Sigmoid colon (tissue), 7 donors: ENCODE measurements around the gene SLC38A2. TPM values are rescaled to one million over a fixed set of nuclear protein-coding genes. Genes with fewer than 3 reads are reported as not detected.

Experiments used
- DNase-seq: peaks from one replicate; pipeline ENCODE4 v3.0.0-alpha.2; 2019
- H3K27ac ChIP-seq, 4 donors: fragments of 200-600 bp; sonication (generic); one replicate each; pipeline ENCODE4 v1.5.1; 2016 to 2019; ENCODE audit warnings: mild to moderate bottlenecking in 1 of 4
- H3K27me3 ChIP-seq, 3 donors: fragments of 200-600 bp; sonication (generic); one replicate each; pipeline ENCODE4 v1.5.1; 2019; ENCODE audit warnings: mild to moderate bottlenecking in 1 of 3
- H3K36me3 ChIP-seq, 4 donors: fragments of 200-600 bp; sonication (generic); one replicate each; pipeline ENCODE4 v1.5.1; 2016 to 2019
- H3K4me1 ChIP-seq, 4 donors: fragments of 200-600 bp; sonication (generic); one replicate each; pipeline ENCODE4 v1.5.1; 2017 to 2019
- H3K4me3 ChIP-seq, 4 donors: fragments of 200-600 bp; sonication (generic); one replicate each; pipeline ENCODE4 v1.5.1; 2017 to 2019; ENCODE audit warnings: mild to moderate bottlenecking in 2 of 4, moderate library complexity in 1 of 4
- H3K9me3 ChIP-seq, 4 donors: fragments of 200-600 bp in 3 of 4; sonication (generic) in 3 of 4; one replicate each; pipeline versions ENCODE4 v1.5.1 to v1.6.1; 2013 to 2019
- EP300 ChIP-seq, 4 donors: sonication (generic); formaldehyde crosslinking; IDR thresholded peaks; one replicate each; pipeline ENCODE4 v1.6.1; 2017; ENCODE audit warnings: antibody characterized with exemption in 4 of 4
- POLR2A ChIP-seq, 2 donors: fragments of 450-650 bp; IDR thresholded peaks; one replicate each; pipeline ENCODE4 v1.6.1; 2016; ENCODE audit warnings: antibody characterized with exemption in 2 of 2, mild to moderate bottlenecking in 2 of 2, moderate library complexity in 2 of 2
- POLR2AphosphoS5 ChIP-seq, 4 donors: sonication (generic); formaldehyde crosslinking; IDR thresholded peaks; one replicate each; pipeline ENCODE4 v1.6.1; 2017; ENCODE audit warnings: antibody characterized with exemption in 4 of 4
- WGBS, 2 donors: extraction: QIAGEN DNeasy Blood & Tissue Kit; methylation state at CpG; one replicate each; pipeline ENCODE4 v1.1.7; 2013; 5-methylcytosine and 5-hydroxymethylcytosine counted together
- intact Hi-C: fragments of 100-400 bp; cut with DNase I; formaldehyde crosslinking; loops from one replicate; pipeline ENCODE4 v1.15.1; 2023
- polyA plus RNA-seq, 3 donors: library from polyadenylated mRNA; stranded (reverse); fragments of 200-250 nt; gene quantifications; one replicate each; pipeline ENCODE4 v1.2.3, GENCODE V29; 2013
- total RNA-seq, 4 donors: library from RNA; depleted of rRNA; stranded (reverse); fragments of >200 nt; gene quantifications; one replicate each; pipeline ENCODE4 v1.1.0, GENCODE V29; 2016
- TF ChIP-seq, protein P1 (sequence below), 4 experiments: fragments of 450-650 bp in 3 of 4; fragments of 200-600 bp in 1 of 4; IDR thresholded peaks; one replicate each; pipeline ENCODE4 v1.5.1; 2016 to 2019; ENCODE audit warnings: antibody characterized with exemption in 4 of 4, mild to moderate bottlenecking in 3 of 4, moderate library complexity in 2 of 4
- donor health status: healthy with polysubstance abuse.
- donor health status: Bipolar disorder and iron deficiency.
- donor health status: healthy.

Gene SLC38A2
- total and polyA plus RNA-seq, 7 donors, result 17.6 to 299 (median 234) TPM

DNA sequence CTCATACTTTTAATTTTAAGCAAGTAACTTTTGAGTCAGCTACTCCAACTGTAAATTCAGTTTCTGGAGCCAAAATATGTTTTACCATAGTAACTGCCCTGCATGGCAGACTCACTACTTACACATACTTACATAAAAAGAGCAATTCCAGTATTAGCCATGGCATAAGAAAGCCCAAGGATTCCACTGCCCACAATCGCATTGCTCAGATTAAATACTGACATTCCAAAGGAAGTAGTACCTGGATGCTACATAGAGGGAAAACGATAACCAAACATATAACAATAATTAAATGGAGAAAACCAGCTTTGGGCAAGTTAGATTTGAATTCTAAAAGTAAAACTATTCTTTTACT is 2.2 kb downstream of the SLC38A2 start:
- TF ChIP-seq, protein P1, sequence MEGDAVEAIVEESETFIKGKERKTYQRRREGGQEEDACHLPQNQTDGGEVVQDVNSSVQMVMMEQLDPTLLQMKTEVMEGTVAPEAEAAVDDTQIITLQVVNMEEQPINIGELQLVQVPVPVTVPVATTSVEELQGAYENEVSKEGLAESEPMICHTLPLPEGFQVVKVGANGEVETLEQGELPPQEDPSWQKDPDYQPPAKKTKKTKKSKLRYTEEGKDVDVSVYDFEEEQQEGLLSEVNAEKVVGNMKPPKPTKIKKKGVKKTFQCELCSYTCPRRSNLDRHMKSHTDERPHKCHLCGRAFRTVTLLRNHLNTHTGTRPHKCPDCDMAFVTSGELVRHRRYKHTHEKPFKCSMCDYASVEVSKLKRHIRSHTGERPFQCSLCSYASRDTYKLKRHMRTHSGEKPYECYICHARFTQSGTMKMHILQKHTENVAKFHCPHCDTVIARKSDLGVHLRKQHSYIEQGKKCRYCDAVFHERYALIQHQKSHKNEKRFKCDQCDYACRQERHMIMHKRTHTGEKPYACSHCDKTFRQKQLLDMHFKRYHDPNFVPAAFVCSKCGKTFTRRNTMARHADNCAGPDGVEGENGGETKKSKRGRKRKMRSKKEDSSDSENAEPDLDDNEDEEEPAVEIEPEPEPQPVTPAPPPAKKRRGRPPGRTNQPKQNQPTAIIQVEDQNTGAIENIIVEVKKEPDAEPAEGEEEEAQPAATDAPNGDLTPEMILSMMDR (IDR thresholded peaks at IDR 0.05), result no peak
- no peak for TF ChIP-seq POLR2A (IDR thresholded peaks at IDR 0.05)
- TF ChIP-seq EP300 (IDR thresholded peaks at IDR 0.05), result no peak
- no peak for TF ChIP-seq POLR2AphosphoS5 (IDR thresholded peaks at IDR 0.05)
- no peaks in the 10 kb centered on the region for H3K9me3 ChIP-seq
- DNase-seq, result no peak
- WGBS, 2 donors, result 4 to 25% methylated on average over 2 of the region's 2 CpGs
- H3K27ac ChIP-seq, result peak overlapping the region; percentile 33 to 99 (median 96)
- peak overlapping the region; percentile 64 to 98 (median 90) for H3K4me3 ChIP-seq
- peaks cover 0 to 64% (median 56%) of the 10 kb centered on the region in 4 donors for H3K4me1 ChIP-seq
- intact Hi-C loops, result loop anchor here (2.0 to 10.0 kb wide), 8 partner anchors 103 to 1146 kb away; partner anchors contain the start of gene SLC38A1
- peaks cover 23 to 58% (median 52%) of the 10 kb centered on the region in 4 donors for H3K36me3 ChIP-seq
- no peaks in the 10 kb centered on the region for H3K27me3 ChIP-seq

DNA sequence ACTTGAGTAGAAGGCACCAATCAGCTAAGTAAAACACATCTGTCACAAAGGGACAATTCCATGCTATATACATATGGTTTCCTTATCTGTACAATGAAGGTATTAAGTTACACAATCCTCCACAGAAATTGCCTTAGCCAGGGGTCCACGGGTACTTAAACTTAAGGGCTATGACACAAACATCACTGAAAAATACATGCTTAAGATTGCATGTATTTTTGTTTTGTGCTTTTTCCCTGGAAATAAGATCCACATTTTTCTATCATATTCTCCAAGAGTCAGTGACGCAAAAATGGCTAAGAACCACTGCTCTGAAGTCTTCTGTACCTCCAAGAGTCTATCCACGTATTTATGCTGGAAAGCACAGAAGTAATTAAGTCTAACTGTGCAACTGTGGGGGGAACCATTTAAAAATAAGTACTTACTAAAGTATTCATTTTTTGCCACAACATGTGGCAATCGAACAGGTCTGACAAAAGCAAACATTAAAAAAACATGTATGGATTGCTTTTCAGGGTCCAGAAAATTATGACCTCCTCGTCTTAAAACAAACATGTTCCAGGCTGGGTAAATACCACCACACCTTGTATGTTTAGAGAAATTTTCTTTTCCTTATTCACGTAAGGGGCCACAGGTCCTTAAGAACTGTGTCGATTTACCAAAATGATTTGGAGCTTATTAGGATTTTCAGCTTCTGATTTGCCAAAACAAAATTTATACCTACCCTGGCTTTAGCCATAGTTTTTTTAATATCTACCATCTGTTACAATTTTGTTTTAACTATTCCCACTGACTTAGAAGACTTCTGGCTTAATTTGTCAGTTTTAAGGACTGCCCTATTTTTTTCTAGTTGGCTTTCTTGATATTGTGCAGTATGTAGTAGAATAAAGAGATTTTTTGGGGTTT is 2.8 kb downstream of the SLC38A2 start:
- intact Hi-C loops, result loop anchor here (2.0 to 10.0 kb wide), 8 partner anchors 102 to 1145 kb away; partner anchors contain the start of gene SLC38A1
- 11 to 48% methylated on average over 7 of the region's 7 CpGs for WGBS, 2 donors

DNA sequence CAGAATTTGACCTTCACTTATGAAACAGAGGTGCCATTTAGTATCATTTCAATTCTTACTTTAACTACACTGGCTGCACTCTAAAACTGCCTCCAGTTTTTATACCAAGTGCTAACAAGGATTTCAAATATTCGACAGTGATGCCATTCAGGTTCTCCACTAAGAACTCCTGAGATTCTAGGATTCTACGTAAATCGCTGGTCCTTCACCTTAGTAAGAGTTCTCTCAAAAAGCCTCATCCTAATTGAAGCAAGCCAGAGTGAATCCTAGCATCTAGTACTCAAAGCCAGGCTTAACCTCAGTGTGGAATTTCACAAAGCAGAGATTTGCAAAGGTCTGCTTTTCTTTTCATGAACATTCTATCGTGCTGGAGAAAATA is 3.5 kb downstream of the SLC38A2 start:
- intact Hi-C loops, result no loop called here
- H3K4me1 ChIP-seq, result peaks cover 0 to 72% (median 67%) of the 10 kb centered on the region in 4 donors
- 59 to 73% methylated on average over 4 of the region's 4 CpGs for WGBS, 2 donors
- H3K27me3 ChIP-seq, result no peaks in the 10 kb centered on the region
- H3K27ac ChIP-seq, result peak overlapping the region; percentile 33 to 99 (median 96)
- peaks cover 23 to 71% (median 64%) of the 10 kb centered on the region in 4 donors for H3K36me3 ChIP-seq
- no peaks in the 10 kb centered on the region for H3K9me3 ChIP-seq
- TF ChIP-seq POLR2AphosphoS5 (IDR thresholded peaks at IDR 0.05), result no peak
- no peak for TF ChIP-seq POLR2A (IDR thresholded peaks at IDR 0.05)
- TF ChIP-seq, protein P1 (IDR thresholded peaks at IDR 0.05), result no peak
- TF ChIP-seq EP300 (IDR thresholded peaks at IDR 0.05), result no peak
- H3K4me3 ChIP-seq, result peak overlapping the region; percentile 64 to 98 (median 90)
- DNase-seq, result no peak

More for the DNA sequence above, 2.8 kb downstream of the SLC38A2 start:
- peaks cover 23 to 64% (median 57%) of the 10 kb centered on the region in 4 donors for H3K36me3 ChIP-seq
- H3K4me3 ChIP-seq, result peak overlapping the region; percentile 64 to 98 (median 90)
- peak overlapping the region; percentile 33 to 99 (median 96) for H3K27ac ChIP-seq
- H3K4me1 ChIP-seq, result peaks cover 0 to 70% (median 63%) of the 10 kb centered on the region in 4 donors
- no peak for TF ChIP-seq POLR2A (IDR thresholded peaks at IDR 0.05)
- TF ChIP-seq EP300 (IDR thresholded peaks at IDR 0.05), result no peak
- TF ChIP-seq, protein P1 (IDR thresholded peaks at IDR 0.05), result no peak
- no peak for TF ChIP-seq POLR2AphosphoS5 (IDR thresholded peaks at IDR 0.05)
- H3K27me3 ChIP-seq, result no peaks in the 10 kb centered on the region
- DNase-seq, result no peak
- H3K9me3 ChIP-seq, result no peaks in the 10 kb centered on the region

DNA sequence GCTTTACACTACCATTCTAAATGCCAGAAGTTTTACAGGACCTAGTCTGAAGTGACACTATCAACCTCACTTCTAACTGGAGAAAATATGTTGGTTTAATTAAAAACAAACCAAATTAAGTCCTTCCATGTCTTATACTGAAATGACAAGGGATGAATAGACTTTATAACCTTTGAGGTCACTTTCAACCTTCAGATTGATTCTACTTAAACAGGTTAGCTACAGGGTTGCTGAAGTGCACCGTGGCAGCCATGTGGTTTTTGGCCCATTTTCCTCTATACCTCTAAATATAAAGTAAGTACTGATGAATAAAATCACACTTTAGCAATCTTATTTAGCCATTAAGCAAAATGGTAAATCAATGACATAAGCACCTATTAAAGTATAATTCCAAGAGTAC is 3.9 kb downstream of the SLC38A2 start:
- WGBS, 2 donors, result 28 to 54% methylated on average over 1 of the region's 1 CpG
- intact Hi-C loops, result no loop called here
- Histone ChIP-seq H3K4me1 (peaks cover 0 to 72% (median 67%) of the 10 kb centered on the region in 4 donors), H3K36me3 (peaks cover 24 to 75% (median 67%) of the 10 kb centered on the region in 4 donors), H3K27ac (peak overlapping the region; percentile 43 to 99 (median 96)), H3K9me3 (no peaks in the 10 kb centered on the region), H3K27me3 (no peaks in the 10 kb centered on the region), H3K4me3 (peak overlapping the region; percentile 64 to 98 (median 90))
- no peak for DNase-seq
- TF ChIP-seq POLR2AphosphoS5 (IDR thresholded peaks at IDR 0.05) (no peak), EP300 (IDR thresholded peaks at IDR 0.05) (no peak), POLR2A (IDR thresholded peaks at IDR 0.05) (no peak)
- TF ChIP-seq, protein P1 (IDR thresholded peaks at IDR 0.05), result no peak
